HG02981 (cell line): ENCODE data around the gene HOXC5.
"Not testable (repeated sequence)": the region's sequence is repeated elsewhere in the genome, so short reads cannot be mapped to it uniquely, and the experiment has no call there.

Experiments
- ATAC-seq: cut with Tn5 transposase; IDR thresholded peaks from one replicate; pipeline ENCODE4 v1.9.1; 2021; ENCODE audit warnings: mild to moderate bottlenecking, moderate library complexity; ENCODE audit not compliant: unreplicated experiment

Gene HOXC5

DNA sequence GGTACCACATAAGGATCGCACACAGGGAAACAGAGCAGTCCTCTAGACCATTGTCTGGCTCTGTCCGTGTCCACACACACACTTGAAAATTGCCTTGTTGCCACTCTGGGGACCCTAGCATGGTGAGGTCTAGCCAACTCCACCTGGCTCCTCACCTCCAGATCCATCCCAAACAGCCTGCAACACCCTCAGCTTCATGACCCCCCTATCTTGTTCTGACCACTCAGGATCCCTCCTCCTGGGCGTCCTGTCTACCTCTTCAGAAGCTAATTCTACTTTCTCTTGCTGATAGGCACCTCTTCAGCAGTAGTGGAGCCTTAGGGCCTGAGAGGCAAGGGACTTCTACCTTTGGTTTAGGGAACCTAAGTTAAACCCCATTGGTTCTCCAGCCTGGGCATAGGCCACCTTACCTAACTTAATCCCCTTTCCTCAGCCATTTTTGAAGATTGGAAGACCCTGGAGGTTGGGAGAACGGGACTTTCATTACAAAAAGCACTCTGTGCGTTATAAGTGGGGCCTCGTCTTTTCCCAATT is 697 bp upstream of the HOXC5 start:
- ATAC-seq, result no peak

- no peak for ATAC-seq
These were observed 493 bp downstream of the HOXC5 start for GRCh38 chr12:54033106-54033979.

- no peak for ATAC-seq
These were observed 1.3 kb downstream of the HOXC5 start for GRCh38 chr12:54033980-54034784.

- ATAC-seq, result no peak
These were observed 2.0 kb downstream of the HOXC5 start for GRCh38 chr12:54034785-54035310.

DNA sequence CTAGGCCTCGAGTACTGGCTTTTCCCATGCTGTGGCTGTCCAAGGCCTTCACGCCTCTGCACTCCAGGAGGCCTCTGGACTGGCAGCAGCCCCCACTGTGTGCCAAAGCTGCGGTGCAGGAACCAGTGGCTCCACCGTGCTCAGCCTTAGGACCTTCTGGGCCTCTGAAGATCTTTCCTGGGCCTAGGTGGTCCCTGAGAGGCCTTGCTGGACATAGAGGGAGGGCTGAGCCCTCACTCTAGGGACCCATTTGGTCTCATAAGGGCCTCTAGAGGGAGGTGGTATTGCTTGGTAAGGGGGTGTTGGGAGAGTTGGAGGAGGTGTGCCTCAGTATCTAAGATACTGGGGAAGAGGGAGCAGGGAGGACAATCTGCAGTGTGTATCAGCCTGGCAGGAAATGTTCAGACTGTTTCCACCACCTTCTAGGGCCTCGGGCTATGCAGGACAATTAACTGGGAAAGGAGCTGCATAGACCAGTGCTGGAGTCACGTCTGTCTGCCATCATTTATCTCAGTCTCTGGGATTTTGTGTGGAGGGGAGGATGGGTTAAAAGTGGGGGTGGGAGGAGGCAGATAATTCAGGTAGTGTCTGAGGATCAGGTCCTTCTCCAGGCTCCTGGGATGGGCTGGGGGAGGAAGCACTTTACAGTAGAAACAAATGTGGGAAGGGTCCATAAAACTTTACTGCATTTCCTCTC is 2.9 kb downstream of the HOXC5 start:
- no peak for ATAC-seq

DNA sequence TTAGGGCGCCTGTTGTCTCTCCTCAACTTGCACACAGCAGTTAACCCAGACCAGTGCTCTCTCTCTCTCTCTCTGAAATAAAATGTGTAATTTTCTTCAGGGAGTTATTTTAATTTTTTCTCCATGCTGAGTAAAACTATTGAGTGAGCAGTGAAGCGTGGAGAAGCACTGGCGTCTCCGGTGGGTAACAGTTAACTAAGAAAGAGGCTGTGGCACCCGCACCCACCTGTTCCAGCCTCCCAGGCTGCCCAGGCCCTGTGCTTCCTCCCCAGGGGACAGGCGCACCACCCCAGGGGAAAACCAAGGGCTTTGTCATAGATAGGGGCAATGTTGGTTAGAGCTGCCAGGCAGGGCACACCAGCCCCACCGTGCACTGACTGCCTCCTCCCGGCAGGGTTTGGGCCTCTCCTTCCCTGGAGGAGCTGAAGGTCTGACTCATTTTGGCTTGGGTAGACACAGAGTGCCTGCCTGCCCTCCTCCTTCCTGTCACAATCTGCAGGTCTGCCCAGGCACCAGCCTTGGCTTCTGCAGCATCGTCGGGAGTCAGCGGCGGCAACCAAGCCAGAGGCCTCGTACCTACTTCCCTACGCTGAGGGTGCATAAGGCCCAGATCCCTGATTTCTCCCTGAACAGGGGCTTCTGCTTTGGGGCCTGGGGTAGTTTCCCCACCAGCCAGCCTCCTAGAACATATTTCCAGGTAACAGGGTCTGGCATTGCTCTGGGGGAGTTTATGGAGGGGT is 3.9 kb downstream of the HOXC5 start:
- no peak for ATAC-seq

GRCh38 chr12:54037360-54038283 is 4.8 kb downstream of the HOXC5 start:
- ATAC-seq, result no peak

- ATAC-seq, result no peak
These were observed 5.5 kb downstream of the HOXC5 start for GRCh38 chr12:54038284-54038870.

GRCh38 chr12:54038871-54039414 is 6.1 kb downstream of the HOXC5 start:
- ATAC-seq, result no peak

DNA sequence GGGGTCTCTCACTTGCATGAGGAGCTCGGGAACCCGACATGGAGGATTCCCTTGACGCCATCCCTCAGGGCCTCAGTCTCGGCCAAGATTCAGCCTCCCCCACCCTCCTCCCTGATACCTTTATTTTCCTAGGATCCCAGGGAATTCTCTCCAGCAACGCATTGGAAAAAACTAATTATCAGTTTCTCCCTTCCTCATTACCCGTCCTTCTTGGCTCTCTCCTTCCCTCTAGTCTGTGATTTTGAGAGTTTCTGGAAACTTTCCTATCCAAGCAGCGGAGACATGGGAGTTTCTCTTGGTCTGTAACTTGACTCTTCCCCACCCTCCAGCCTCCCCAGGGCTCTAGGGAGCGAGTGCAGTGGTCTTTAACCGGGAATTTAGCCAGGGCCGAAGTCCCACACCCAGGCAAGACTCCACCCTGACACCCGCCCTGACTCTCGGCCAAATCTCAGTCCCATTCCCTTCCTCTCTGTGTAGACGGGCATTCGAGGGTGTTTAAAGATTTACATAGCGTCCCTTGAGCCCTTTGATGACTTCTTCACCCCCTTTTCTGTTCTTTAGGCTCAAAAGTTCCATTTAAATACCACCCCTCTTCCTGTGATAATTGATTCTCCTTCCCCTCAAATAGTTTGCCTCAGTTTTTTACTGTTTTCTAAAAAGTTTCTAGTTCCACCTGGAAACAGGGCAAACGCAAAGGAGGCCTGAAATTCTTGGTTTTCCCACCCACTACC is 6.7 kb downstream of the HOXC5 start:
- ATAC-seq, result no peak

- no peak for ATAC-seq
These were observed 7.3 kb downstream of the HOXC5 start for GRCh38 chr12:54040148-54040494.

GRCh38 chr12:54040648-54041047 is 7.8 kb downstream of the HOXC5 start:
- ATAC-seq, result no peak

- no peak for ATAC-seq
These were observed 8.3 kb downstream of the HOXC5 start for GRCh38 chr12:54041097-54041690.

- not testable (repeated sequence) for ATAC-seq
These were observed 9.2 kb downstream of the HOXC5 start for GRCh38 chr12:54042033-54042432.

DNA sequence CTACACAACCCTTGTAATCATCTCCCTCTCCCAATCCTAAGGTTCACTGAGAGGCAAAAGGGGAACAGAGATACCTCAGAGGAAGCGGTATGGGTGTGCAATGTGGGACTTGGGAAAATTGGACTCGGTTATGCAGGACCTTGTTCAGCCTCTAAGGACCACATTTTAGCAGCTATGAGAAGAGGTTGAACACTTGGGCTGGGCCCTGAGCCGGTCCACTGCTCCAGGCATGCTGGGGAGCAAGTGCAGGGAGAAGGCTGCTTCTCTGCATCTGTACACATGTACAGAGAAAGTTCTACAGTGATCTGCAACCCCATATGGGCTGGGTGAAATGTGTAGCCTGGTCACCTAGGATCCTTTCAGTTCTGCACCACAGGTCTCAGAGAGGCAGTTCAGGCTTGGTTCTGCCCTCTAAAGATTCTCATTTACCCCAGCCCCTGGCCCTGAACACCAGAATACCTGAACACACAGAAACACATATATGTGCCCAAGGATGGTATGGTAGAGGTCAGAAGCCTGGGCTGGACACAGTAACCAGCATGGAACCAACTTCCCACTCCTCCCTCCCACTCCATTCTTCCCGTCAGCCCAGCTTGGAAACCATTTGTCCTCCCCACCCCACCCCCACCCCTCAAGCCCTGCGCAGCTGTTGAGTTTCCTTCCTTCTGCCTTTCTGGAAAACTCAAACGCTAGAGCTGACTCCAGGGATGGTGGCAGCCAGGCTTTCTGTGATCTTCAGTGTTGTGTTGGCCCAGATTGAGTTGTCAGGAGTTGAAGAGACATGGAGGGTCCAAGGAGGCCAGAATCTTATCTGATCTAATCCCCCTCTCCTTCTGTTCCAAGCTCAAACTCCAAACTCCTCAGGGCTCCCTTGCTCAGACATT is 10.4 kb downstream of the HOXC5 start:
- ATAC-seq, result no peak

GRCh38 chr12:54044425-54045103 is 11.7 kb downstream of the HOXC5 start:
- ATAC-seq, result no peak
